SU-DHL-6 (cell line): ENCODE measurements around the gene CDK4.

Experiments
- H2AFZ ChIP-seq: fragments of 200-600 bp; sonication (generic); 2 replicates; pipeline ENCODE4 v1.6.1; 2014; ENCODE audit warnings: low read depth, mild to moderate bottlenecking, moderate library complexity, mixed read lengths, antibody characterized with exemption, low read length; ENCODE audit not compliant: severe bottlenecking
- H3F3A ChIP-seq: fragments of 200-600 bp; shearing (Covaris generic); 2 replicates; pipeline ENCODE4 v1.6.0; 2016; ENCODE audit warnings: antibody characterized with exemption, mild to moderate bottlenecking; ENCODE audit not compliant: insufficient read depth
- H3K27ac ChIP-seq: fragments of 200-600 bp; sonication (generic); 2 replicates; pipeline ENCODE4 v1.5.1; 2016; ENCODE audit warnings: low read depth, mild to moderate bottlenecking, low read length, moderate library complexity, mixed read lengths
- H3K27me3 ChIP-seq: fragments of 200-600 bp; sonication (generic), shearing (Covaris generic); 2 replicates; pipeline ENCODE4 v1.6.0; 2014; ENCODE audit warnings: mild to moderate bottlenecking, low read length
- H3K36me3 ChIP-seq: fragments of 200-600 bp; sonication (generic); 2 replicates; pipeline ENCODE4 v1.6.1; 2014; ENCODE audit warnings: mild to moderate bottlenecking, low read length, mixed read lengths
- H3K4me2 ChIP-seq: fragments of 300-600, 200-600 bp; shearing (Covaris generic), sonication (generic); 2 replicates; pipeline ENCODE4 v1.6.0; 2014; ENCODE audit warnings: low read length, low read depth, mild to moderate bottlenecking; ENCODE audit not compliant: poor library complexity, severe bottlenecking
- H3K4me3 ChIP-seq: fragments of 200-600 bp; sonication (generic); 2 replicates; pipeline ENCODE4 v1.5.1; 2014; ENCODE audit warnings: antibody characterized with exemption, low read length, mild to moderate bottlenecking, mixed read lengths; ENCODE audit not compliant: insufficient read depth, poor library complexity, severe bottlenecking
- H3K79me2 ChIP-seq: fragments of 200-600 bp; sonication (generic); 2 replicates; pipeline ENCODE4 v1.6.1; 2014; ENCODE audit warnings: mild to moderate bottlenecking, low read length, moderate library complexity; ENCODE audit not compliant: insufficient read depth
- H3K9ac ChIP-seq: fragments of 200-600 bp; sonication (generic); 2 replicates; pipeline ENCODE4 v1.7.0; 2014; ENCODE audit warnings: mild to moderate bottlenecking, low read length
- H3K9me2 ChIP-seq: fragments of 200-600 bp; sonication (generic); replicated peaks from 2 replicates; pipeline ENCODE4 v1.6.1; 2014; ENCODE audit warnings: low read length; ENCODE audit not compliant: insufficient read depth
- H3K9me3 ChIP-seq: fragments of 200-600 bp; sonication (generic); 2 replicates; pipeline ENCODE4 v1.6.1; 2014; ENCODE audit warnings: low read length, mixed read lengths; ENCODE audit not compliant: insufficient read depth
- H4K20me1 ChIP-seq: fragments of 200-600 bp; sonication (generic); 2 replicates; pipeline ENCODE4 v1.6.1; 2014; ENCODE audit warnings: low read depth, mild to moderate bottlenecking, antibody characterized with exemption, low read length, moderate library complexity, mixed read lengths
- CTCF ChIP-seq: fragments of 200-600 bp; sonication (generic); IDR thresholded peaks from one replicate; pipeline ENCODE4 v1.5.1; 2017; ENCODE audit warnings: antibody characterized with exemption, mild to moderate bottlenecking, low read length, moderate library complexity; ENCODE audit not compliant: insufficient read depth, poor library complexity, severe bottlenecking
- EZH2phosphoT487 ChIP-seq: fragments of 200-600 bp; sonication (generic), shearing (Covaris generic); conservative IDR thresholded peaks from 2 replicates; pipeline ENCODE4 v1.6.1; 2018; ENCODE audit warnings: mild to moderate bottlenecking, antibody characterized with exemption, low read length, moderate library complexity, mixed read lengths

CDK4 gene

DNA sequence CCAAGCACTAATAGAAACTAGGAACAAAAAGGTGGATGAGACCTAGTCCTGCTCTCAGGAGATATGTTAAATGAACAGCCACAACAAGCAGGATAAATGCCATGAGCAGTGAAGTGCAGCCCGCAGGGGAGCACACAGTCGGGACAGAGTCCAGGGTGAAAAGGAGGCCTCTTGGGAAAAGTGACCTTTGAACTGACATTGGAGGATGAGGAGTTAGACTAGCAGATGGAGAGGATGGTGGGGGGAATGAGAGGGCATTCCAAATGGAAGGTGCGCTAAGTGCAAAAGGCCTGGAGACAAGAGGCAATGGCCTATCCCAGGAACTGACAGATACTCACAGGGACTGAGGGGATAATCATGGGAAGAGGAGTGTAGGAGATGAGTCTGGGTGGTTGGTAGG, 53.7 kb downstream of the CDK4 start:
- H3K9me2 ChIP-seq: no peaks in the 10 kb centered on the region
- no peak overlapping the region for H3K27ac ChIP-seq
- TF ChIP-seq EZH2phosphoT487: no peak
- TF ChIP-seq CTCF: no peak
- H3F3A ChIP-seq: no peaks in the 10 kb centered on the region
- H3K4me3 ChIP-seq: no peak overlapping the region
- peaks cover 24% of the 10 kb centered on the region for H3K36me3 ChIP-seq
- no peaks in the 10 kb centered on the region for H4K20me1 ChIP-seq
- H3K9ac ChIP-seq: no peak overlapping the region
- H3K27me3 ChIP-seq: no peaks in the 10 kb centered on the region
- no peak overlapping the region for H2AFZ ChIP-seq
- H3K4me2 ChIP-seq: no peak overlapping the region
- peaks cover 16% of the 10 kb centered on the region for H3K79me2 ChIP-seq
- H3K9me3 ChIP-seq: peaks cover 3% of the 10 kb centered on the region; the same call in 1 of the 2 replicates
